Measurements from ENCODE around the gene CASP5.
A peak's percentile ranks its signal among the peaks of the same experiment; 100 is the strongest.

CASP5 gene

GRCh38 chr11:104965735-104966134 is 57.2 kb downstream of the CASP5 start:
- no peak for DNase-seq

DNA sequence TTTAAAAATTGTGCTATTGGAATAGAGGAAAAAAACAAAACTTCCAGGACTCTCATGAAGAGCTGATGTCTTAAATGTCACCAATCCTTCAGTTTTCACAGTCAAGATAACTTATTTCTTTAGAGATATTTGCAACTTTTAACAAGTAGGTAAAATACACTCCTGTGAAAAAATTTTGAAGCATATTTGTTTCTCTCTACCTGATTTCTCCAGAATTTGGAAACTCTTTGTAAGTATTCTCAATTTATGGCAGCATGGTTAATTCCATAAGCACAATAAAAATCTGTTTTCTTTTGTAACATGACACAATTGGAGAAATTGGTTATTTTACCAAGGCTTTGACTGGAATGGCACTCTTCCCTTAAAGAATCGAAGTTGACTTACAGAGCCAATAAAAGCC is 58.7 kb downstream of the CASP5 start:
- DNase-seq, result no peak

DNA sequence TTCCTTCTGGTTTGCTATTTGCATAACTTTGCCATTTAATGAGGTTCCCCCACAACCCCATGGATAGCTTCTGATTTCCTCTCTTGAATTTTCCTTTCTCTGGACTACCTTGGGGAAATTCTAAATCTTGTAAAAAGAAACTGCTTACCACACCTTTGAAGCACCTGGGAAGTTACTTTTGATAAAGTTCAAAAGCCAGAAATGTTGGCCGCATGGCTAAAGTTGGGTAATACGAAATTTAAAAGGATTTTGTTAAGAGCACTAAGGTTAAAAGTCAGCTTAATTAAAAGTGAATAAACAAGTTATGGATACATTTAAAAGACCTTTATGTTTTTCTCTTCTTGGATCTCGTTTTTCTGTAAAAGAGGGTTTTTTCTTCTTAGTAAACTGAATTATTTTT is 60.1 kb downstream of the CASP5 start:
- DNase-seq, result no peak

GRCh38 chr11:104957280-104957679 is 65.7 kb downstream of the CASP5 start:
- no peak for DNase-seq

GRCh38 chr11:104956528-104956927 is 66.4 kb downstream of the CASP5 start:
- DNase-seq, result no peak

GRCh38 chr11:104946907-104947306 is 76.1 kb downstream of the CASP5 start:
- DNase-seq, result peak; percentile 37

All from KG1 (cell line).